Measurements from ENCODE around the gene RNF5. TPM values are rescaled to one million over a fixed set of nuclear protein-coding genes. Genes with fewer than 3 reads are reported as not detected.

Gene RNF5
- polyA plus RNA-seq, 1 of the 3 experiments (the other 2 are of a cell fraction): 110 TPM

DNA sequence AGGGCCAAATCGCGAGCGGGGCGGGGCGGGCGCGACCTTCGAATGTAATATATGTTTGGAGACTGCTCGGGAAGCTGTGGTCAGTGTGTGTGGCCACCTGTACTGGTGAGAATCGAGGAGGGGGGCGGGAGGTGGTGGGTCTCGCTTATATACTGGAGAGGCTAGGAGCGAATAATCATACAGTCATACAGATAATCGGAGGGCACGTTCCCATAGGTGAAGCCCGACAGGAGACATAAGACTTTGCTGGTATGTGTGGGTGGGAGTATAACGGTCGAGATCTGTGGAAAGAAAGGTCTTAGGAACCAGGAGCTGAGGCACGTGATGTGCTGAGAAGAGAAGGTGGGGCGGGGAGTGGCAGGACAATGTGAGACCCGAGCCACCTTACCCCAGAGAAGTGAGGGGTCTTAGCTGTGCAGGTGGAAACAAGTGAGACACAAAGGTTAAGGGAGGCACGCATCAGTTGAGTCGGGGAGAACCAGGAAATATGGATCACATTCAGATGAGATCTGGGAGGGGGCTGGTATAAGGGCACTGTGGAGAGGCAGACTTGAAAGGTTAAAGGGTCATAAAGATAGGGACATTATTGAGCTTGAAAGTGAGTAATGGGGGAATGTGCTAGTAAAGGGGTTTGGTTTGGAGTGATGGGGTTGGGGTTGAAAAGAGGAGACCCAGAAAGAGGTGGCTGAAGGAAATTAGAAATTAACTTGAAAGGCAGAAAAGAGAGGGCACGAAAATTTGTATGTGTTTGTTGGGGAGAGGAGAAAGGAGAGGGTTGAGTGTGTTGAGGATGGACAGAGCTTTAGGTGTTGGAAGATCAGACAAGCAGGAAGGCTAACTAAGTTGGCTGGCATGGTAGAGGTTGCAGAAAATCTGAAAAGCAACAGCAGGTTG, 589 bp downstream of the RNF5 start:
- Histone ChIP-seq H3K36me3 (replicated peaks in 1 of 2; ENCODE audit: control insufficient read depth in 1 of 2, insufficient read depth in 2 of 2, low read length in 1 of 2) (peaks cover 9 to 25% of the 10 kb centered on the region in 2 experiments), H2AFZ (ENCODE audit: low read depth) (peak overlapping the region; percentile 85), H3K9ac (peak overlapping the region; percentile 84), H3K4me3 (ENCODE audit: low read depth in 2 of 2, low read length in 1 of 2) (peak overlapping the region; percentile 84 to 99), H3K9me2 (no peaks in the 10 kb centered on the region), H3K4me2 (peak overlapping the region; percentile 100), H3F3A (replicated peaks; ENCODE audit: insufficient read depth) (peaks cover 10% of the 10 kb centered on the region), H3K9me3 (no peaks in the 10 kb centered on the region), H3K27me3 (ENCODE audit: insufficient read depth) (no peaks in the 10 kb centered on the region), H3K27ac (ENCODE audit: low read depth in 2 of 2, low read length in 1 of 2) (peak overlapping the region; percentile 66 to 98), H3K4me1 (ENCODE audit: control insufficient read depth in 1 of 2, insufficient read depth in 2 of 2, low read depth in 1 of 2, low read length in 1 of 2) (peaks cover 12 to 33% of the 10 kb centered on the region in 2 experiments; a peak in 3 of 4 replicates), H3K79me2 (ENCODE audit: insufficient read depth) (peaks cover 33% of the 10 kb centered on the region), H4K20me1 (ENCODE audit: insufficient read depth) (no peaks in the 10 kb centered on the region)
- CTCF ChIA-PET: interaction anchor here (0.8 to 1.0 kb wide), 2 partner anchors 24 to 61 kb away, joined by 3 read pairs; no protein-coding TSS in a partner anchor
- TF ChIP-seq, protein P1, sequence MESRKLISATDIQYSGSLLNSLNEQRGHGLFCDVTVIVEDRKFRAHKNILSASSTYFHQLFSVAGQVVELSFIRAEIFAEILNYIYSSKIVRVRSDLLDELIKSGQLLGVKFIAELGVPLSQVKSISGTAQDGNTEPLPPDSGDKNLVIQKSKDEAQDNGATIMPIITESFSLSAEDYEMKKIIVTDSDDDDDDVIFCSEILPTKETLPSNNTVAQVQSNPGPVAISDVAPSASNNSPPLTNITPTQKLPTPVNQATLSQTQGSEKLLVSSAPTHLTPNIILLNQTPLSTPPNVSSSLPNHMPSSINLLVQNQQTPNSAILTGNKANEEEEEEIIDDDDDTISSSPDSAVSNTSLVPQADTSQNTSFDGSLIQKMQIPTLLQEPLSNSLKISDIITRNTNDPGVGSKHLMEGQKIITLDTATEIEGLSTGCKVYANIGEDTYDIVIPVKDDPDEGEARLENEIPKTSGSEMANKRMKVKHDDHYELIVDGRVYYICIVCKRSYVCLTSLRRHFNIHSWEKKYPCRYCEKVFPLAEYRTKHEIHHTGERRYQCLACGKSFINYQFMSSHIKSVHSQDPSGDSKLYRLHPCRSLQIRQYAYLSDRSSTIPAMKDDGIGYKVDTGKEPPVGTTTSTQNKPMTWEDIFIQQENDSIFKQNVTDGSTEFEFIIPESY (IDR thresholded peaks at IDR 0.05; ENCODE audit: borderline replicate concordance, low read depth): no peak
- no peak for TF ChIP-seq TCF12 (IDR thresholded peaks at IDR 0.05)
- TF ChIP-seq, protein P2, sequence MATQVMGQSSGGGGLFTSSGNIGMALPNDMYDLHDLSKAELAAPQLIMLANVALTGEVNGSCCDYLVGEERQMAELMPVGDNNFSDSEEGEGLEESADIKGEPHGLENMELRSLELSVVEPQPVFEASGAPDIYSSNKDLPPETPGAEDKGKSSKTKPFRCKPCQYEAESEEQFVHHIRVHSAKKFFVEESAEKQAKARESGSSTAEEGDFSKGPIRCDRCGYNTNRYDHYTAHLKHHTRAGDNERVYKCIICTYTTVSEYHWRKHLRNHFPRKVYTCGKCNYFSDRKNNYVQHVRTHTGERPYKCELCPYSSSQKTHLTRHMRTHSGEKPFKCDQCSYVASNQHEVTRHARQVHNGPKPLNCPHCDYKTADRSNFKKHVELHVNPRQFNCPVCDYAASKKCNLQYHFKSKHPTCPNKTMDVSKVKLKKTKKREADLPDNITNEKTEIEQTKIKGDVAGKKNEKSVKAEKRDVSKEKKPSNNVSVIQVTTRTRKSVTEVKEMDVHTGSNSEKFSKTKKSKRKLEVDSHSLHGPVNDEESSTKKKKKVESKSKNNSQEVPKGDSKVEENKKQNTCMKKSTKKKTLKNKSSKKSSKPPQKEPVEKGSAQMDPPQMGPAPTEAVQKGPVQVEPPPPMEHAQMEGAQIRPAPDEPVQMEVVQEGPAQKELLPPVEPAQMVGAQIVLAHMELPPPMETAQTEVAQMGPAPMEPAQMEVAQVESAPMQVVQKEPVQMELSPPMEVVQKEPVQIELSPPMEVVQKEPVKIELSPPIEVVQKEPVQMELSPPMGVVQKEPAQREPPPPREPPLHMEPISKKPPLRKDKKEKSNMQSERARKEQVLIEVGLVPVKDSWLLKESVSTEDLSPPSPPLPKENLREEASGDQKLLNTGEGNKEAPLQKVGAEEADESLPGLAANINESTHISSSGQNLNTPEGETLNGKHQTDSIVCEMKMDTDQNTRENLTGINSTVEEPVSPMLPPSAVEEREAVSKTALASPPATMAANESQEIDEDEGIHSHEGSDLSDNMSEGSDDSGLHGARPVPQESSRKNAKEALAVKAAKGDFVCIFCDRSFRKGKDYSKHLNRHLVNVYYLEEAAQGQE (IDR thresholded peaks at IDR 0.05; ENCODE audit: low read depth, low read length): no peak
- no peak for TF ChIP-seq RAD21 (IDR thresholded peaks at IDR 0.05; ENCODE audit: low read length)
- TF ChIP-seq FOXM1 (IDR thresholded peaks at IDR 0.05; ENCODE audit: low read depth): no peak
- no peak for TF ChIP-seq RXRA (IDR thresholded peaks at IDR 0.05; ENCODE audit: borderline replicate concordance, low read depth)
- TF ChIP-seq, protein P3, sequence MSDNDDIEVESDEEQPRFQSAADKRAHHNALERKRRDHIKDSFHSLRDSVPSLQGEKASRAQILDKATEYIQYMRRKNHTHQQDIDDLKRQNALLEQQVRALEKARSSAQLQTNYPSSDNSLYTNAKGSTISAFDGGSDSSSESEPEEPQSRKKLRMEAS (IDR thresholded peaks at IDR 0.05; ENCODE audit: low read depth): peak; percentile 6; the same call in 1 of the 2 replicates
- TF ChIP-seq TEAD4 (IDR thresholded peaks at IDR 0.05; ENCODE audit: borderline replicate concordance, insufficient read depth): no peak
- TF ChIP-seq, protein P4, sequence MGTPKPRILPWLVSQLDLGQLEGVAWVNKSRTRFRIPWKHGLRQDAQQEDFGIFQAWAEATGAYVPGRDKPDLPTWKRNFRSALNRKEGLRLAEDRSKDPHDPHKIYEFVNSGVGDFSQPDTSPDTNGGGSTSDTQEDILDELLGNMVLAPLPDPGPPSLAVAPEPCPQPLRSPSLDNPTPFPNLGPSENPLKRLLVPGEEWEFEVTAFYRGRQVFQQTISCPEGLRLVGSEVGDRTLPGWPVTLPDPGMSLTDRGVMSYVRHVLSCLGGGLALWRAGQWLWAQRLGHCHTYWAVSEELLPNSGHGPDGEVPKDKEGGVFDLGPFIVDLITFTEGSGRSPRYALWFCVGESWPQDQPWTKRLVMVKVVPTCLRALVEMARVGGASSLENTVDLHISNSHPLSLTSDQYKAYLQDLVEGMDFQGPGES (IDR thresholded peaks at IDR 0.05; ENCODE audit: low read depth, low read length): no peak
- no peak for TF ChIP-seq RFX5 (IDR thresholded peaks at IDR 0.05; ENCODE audit: low read length)
- TF ChIP-seq, protein P5, sequence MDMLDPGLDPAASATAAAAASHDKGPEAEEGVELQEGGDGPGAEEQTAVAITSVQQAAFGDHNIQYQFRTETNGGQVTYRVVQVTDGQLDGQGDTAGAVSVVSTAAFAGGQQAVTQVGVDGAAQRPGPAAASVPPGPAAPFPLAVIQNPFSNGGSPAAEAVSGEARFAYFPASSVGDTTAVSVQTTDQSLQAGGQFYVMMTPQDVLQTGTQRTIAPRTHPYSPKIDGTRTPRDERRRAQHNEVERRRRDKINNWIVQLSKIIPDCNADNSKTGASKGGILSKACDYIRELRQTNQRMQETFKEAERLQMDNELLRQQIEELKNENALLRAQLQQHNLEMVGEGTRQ (IDR thresholded peaks at IDR 0.05; ENCODE audit: borderline replicate concordance, low read depth, low read length): 0 out of 2 replicates have a peak, but pooled peaks have one; percentile 5
- no peak for TF ChIP-seq POLR2AphosphoS5 (IDR thresholded peaks at IDR 0.05; ENCODE audit: low read depth, low read length)
- no peak for TF ChIP-seq YY1 (IDR thresholded peaks at IDR 0.05; ENCODE audit: low read depth)
- TF ChIP-seq SMC3 (IDR thresholded peaks at IDR 0.05; ENCODE audit: low read depth, low read length): no peak
- TF ChIP-seq RCOR1 (IDR thresholded peaks at IDR 0.05; ENCODE audit: low read length): no peak
- TF ChIP-seq TAF1 (IDR thresholded peaks at IDR 0.05; ENCODE audit: borderline replicate concordance, low read depth, low read length): no peak
- TF ChIP-seq GABPA (IDR thresholded peaks at IDR 0.05; ENCODE audit: low read depth): no peak
- TF ChIP-seq, protein P6, sequence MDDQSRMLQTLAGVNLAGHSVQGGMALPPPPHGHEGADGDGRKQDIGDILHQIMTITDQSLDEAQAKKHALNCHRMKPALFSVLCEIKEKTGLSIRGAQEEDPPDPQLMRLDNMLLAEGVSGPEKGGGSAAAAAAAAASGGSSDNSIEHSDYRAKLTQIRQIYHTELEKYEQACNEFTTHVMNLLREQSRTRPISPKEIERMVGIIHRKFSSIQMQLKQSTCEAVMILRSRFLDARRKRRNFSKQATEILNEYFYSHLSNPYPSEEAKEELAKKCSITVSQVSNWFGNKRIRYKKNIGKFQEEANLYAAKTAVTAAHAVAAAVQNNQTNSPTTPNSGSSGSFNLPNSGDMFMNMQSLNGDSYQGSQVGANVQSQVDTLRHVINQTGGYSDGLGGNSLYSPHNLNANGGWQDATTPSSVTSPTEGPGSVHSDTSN (IDR thresholded peaks at IDR 0.05): no peak
- TF ChIP-seq MEF2A (IDR thresholded peaks at IDR 0.05; ENCODE audit: borderline replicate concordance, low read depth): no peak
- TF ChIP-seq ELF1 (IDR thresholded peaks at IDR 0.05): no peak
- TF ChIP-seq MXI1 (IDR thresholded peaks at IDR 0.05; ENCODE audit: low read depth, low read length): peak; percentile 72; the same call in 1 of the 2 replicates
- TF ChIP-seq GATA2 (CRISPR knock-in tag; IDR thresholded peaks at IDR 0.05): no peak
- no peak for TF ChIP-seq FOSL2 (IDR thresholded peaks at IDR 0.05; ENCODE audit: borderline replicate concordance, low read depth)
- no peak for TF ChIP-seq FOXJ3 (CRISPR knock-in tag; IDR thresholded peaks at IDR 0.05)
- DNase-seq: peak; percentile 48
- POLR2A ChIA-PET: interaction anchor here (1.5 to 4.1 kb wide), 2 partner anchors 11 to 17 kb away, joined by 6 to 22 read pairs; partner anchors contain the start of gene PBX2
- 2% methylated on average over 24 of the region's 24 CpGs for WGBS (ENCODE audit: low lambda C conversion rate)

All from SK-N-SH (cell line).